H1 (cell line): Measurements from ENCODE around the gene COL5A3.
A peak's percentile ranks its signal among the peaks of the same experiment; 100 is the strongest.

Experiments
- ASH2L ChIP-seq: fragments of 200-600, 300-600 bp; sonication (generic); IDR thresholded peaks from one replicate; pipeline ENCODE4 v1.7.1; 2017; ENCODE audit warnings: low read length
- ATF3 ChIP-seq: IDR thresholded peaks from 2 replicates; pipeline ENCODE4 v1.6.1; 2011; ENCODE audit warnings: low read depth, mild to moderate bottlenecking, low read length; ENCODE audit not compliant: insufficient read depth
- BCL11A ChIP-seq, 2 experiments: IDR thresholded peaks; one replicate each; pipeline ENCODE4 v1.6.1; 2011; ENCODE audit warnings: low read depth in 2 of 2, low read length in 2 of 2, mild to moderate bottlenecking in 2 of 2
- CEBPB ChIP-seq: IDR thresholded peaks from 2 replicates; pipeline ENCODE4 v1.6.1; 2012; ENCODE audit warnings: low read depth, low read length
- CTCF ChIP-seq, 3 experiments: IDR thresholded peaks; 1 replicate in 2 of 3; 2 replicates in 1 of 3; pipeline versions ENCODE4 v1.5.1 to v1.6.1; 2011; ENCODE audit warnings: low read length in 3 of 3, mild to moderate bottlenecking in 3 of 3, inconsistent platforms in 2 of 3, low read depth in 1 of 3, moderate library complexity in 1 of 3; ENCODE audit not compliant: insufficient read depth in 1 of 3; ENCODE audit errors: control extremely low read depth in 1 of 3
- EP300 ChIP-seq, 2 experiments: IDR thresholded peaks; 1 replicate in 1 of 2; 2 replicates in 1 of 2; pipeline ENCODE4 v1.6.1; 2011 to 2012; ENCODE audit warnings: low read depth in 2 of 2, low read length in 2 of 2, mild to moderate bottlenecking in 2 of 2, borderline replicate concordance in 1 of 2, inconsistent platforms in 1 of 2, moderate library complexity in 1 of 2
- EZH2 ChIP-seq: fragments of 200-600 bp; sonication (generic); IDR thresholded peaks from 2 replicates; pipeline ENCODE4 v1.7.1; 2012; ENCODE audit warnings: low read depth, mild to moderate bottlenecking, moderate library complexity, low read length, inconsistent platforms; ENCODE audit not compliant: severe bottlenecking
- POLR2A ChIP-seq, 2 experiments: IDR thresholded peaks; 1 replicate in 1 of 2; 2 replicates in 1 of 2; pipeline ENCODE4 v1.6.1; 2011; ENCODE audit warnings: low read depth in 2 of 2, low read length in 2 of 2, mild to moderate bottlenecking in 2 of 2; ENCODE audit errors: control extremely low read depth in 1 of 2
- TBP ChIP-seq: IDR thresholded peaks from 2 replicates; pipeline ENCODE4 v1.6.1; 2011; ENCODE audit warnings: low read depth, low read length, improper control_type of control experiment
- YY1 ChIP-seq: IDR thresholded peaks from 2 replicates; pipeline ENCODE4 v1.6.1; 2011; ENCODE audit warnings: low read depth, mild to moderate bottlenecking, low read length
- ZNF274 ChIP-seq: IDR thresholded peaks from 2 replicates; pipeline ENCODE4 v1.7.0; 2012; ENCODE audit warnings: low read length, borderline replicate concordance; ENCODE audit errors: extremely low read depth

GRCh38 chr19:10000171-10000826 lies 10.0 kb downstream of the COL5A3 start:
- TF ChIP-seq ASH2L (no peak), EP300 (IDR thresholded peaks at IDR 0.05; ENCODE audit: borderline replicate concordance in 1 of 2, low read depth in 2 of 2, low read length in 2 of 2) (no peak), CTCF (IDR thresholded peaks at IDR 0.05; ENCODE audit: control extremely low read depth in 1 of 3, insufficient read depth in 1 of 3, low read depth in 1 of 3, low read length in 3 of 3) (peak; percentile 77 to 89 (median 79)), BCL11A (IDR thresholded peaks at IDR 0.05; ENCODE audit: low read depth in 2 of 2, low read length in 2 of 2) (no peak), YY1 (peak; percentile 80; the same call in 1 of the 2 replicates), POLR2A (IDR thresholded peaks at IDR 0.05; ENCODE audit: control extremely low read depth in 1 of 2, low read depth in 2 of 2, low read length in 2 of 2) (no peak), ATF3 (no peak), TBP (no peak), EZH2 (no peak), CEBPB (no peak), ZNF274 (no peak)
